ENCODE data around the gene KRT13. TPM values are rescaled to one million over a fixed set of nuclear protein-coding genes. Genes with fewer than 3 reads are reported as not detected.
A peak's percentile ranks its signal among the peaks of the same experiment; 100 is the strongest.

KRT13 gene
- total and polyA plus RNA-seq, 11 donors = 0.31 to 4.1 TPM; not detected in 9

DNA sequence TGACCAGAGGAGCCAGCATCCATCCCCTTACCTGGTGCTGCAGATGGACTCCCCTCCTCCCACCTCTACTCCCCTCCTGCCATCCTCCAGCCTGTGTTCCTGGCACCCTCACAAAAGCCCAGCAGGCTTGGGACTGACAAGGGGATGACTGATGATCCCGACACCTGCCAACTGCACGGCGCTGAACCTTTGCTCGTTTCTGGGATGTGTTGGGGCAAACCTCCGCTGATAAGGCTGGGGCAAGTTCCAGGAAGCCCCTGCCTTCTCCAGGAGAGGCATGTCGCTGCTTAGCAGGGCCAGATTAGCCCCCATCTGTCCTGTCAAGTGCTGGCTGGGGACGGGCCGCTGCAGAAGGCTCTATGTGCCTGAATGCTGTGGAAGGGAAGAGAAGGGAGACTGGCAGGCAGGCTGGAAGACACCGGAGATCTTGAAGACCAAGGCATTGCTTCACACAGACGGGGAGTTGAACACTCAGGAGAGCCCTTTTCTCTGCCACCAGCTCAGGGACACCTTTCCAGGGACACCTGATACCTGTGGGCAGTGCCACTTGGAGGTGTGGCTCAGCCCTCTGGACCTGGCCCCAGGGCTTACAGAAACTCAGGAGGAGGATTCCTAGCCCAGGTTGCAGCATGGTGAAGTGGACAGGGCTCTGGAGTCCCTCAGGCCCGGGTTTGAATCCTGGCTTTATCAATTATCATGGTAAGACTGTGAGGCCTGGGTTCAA, 14.3 kb upstream of the KRT13 start:
- intact Hi-C loops (cut with DNase I) = no loop called here
- no peaks in the 10 kb centered on the region for H3K36me3 ChIP-seq
- no peak for ATAC-seq
- H3K4me3 ChIP-seq = no peak overlapping the region
- H3K27me3 ChIP-seq = peaks cover 0 to 45% (median 7%) of the 10 kb centered on the region in 9 donors
- TF ChIP-seq, protein P1, sequence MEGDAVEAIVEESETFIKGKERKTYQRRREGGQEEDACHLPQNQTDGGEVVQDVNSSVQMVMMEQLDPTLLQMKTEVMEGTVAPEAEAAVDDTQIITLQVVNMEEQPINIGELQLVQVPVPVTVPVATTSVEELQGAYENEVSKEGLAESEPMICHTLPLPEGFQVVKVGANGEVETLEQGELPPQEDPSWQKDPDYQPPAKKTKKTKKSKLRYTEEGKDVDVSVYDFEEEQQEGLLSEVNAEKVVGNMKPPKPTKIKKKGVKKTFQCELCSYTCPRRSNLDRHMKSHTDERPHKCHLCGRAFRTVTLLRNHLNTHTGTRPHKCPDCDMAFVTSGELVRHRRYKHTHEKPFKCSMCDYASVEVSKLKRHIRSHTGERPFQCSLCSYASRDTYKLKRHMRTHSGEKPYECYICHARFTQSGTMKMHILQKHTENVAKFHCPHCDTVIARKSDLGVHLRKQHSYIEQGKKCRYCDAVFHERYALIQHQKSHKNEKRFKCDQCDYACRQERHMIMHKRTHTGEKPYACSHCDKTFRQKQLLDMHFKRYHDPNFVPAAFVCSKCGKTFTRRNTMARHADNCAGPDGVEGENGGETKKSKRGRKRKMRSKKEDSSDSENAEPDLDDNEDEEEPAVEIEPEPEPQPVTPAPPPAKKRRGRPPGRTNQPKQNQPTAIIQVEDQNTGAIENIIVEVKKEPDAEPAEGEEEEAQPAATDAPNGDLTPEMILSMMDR (IDR thresholded peaks at IDR 0.05) = no peak
- no peak for TF ChIP-seq POLR2A (IDR thresholded peaks at IDR 0.05)
- H3K4me1 ChIP-seq = no peaks in the 10 kb centered on the region
- 25 to 33% (median 29%) methylated on average over 5 to 11 of the region's 11 CpGs for WGBS, 4 donors
- H3K27ac ChIP-seq = no peak overlapping the region
- no peaks in the 10 kb centered on the region for H3K9me3 ChIP-seq
- peak in 1 of 5 donors; percentile 20 for DNase-seq

DNA sequence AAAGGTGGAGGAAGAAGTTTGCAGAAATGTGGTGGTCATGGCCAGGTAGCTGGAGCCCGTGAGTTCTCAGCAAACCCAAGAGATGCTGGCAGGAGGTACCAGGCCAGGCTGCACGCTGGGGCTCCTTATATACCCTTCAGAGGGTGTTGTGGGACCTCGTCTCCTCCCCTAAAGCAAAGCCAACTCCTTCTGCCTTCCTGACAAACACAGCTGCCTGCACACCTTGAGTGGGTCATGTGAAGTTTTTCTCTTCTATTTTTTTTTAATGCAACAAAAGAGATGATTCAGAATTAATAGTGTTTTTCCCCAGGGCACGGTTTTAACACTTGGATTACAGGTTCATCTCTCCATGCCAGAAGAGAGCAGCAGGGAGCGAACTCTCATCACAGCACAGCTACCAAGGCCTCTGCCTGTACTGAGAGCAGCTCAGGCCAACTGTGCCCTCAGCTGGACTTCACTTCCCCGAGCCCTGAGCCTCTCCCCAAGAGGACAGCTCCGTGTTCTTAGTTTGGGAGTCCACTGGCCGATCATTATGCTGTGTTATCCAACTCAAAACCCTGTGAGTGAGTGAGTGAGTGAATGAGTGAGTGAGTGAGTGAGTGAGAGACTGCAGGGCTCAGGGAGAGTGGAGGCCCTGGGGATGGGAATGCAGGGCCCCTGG, 13.5 kb upstream of the KRT13 start, which contains the start of gene KRT15:
Gene KRT15, minus strand, starts transcription at position 102 of the 661 bp plus-strand sequence. Its CDS starts 63 bp downstream, at position 39.
- DNase-seq (no peak), ATAC-seq (no peak)
- H3K9me3 ChIP-seq = no peaks in the 10 kb centered on the region
- no peak for TF ChIP-seq POLR2A (IDR thresholded peaks at IDR 0.05)
- TF ChIP-seq, protein P1 (IDR thresholded peaks at IDR 0.05) = no peak
- H3K27ac ChIP-seq = no peak within 1 kb of the TSS
- no peaks in the 10 kb centered on the region for H3K36me3 ChIP-seq
- H3K27me3 ChIP-seq = peaks cover 0 to 49% (median 7%) of the 10 kb centered on the region in 9 donors
- intact Hi-C loops (cut with DNase I) = no loop called here
- H3K4me1 ChIP-seq = no peaks in the 10 kb centered on the region
- WGBS, 4 donors = 52 to 72% (median 62%) methylated on average over 8 of the region's 8 CpGs
- H3K4me3 ChIP-seq = no peak within 1 kb of the TSS

DNA sequence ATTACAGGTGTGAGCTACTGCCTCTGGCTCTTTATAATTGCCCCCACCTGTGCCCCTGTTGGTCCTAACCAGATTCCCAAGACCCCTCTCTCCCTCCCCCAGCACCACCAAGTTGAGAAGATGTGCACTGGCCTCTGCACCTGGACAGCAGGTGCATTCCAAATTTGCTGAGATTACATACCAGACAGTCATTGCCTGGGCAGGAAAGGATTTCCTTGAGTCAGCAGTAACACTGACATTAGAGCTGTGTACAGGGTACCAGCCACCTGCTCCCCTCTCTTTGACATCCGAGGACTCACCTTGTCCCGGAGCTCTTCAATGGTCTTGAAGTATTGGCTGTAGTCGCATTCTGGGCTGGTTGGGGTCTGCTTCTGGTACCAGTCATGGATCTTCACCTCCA, 12.6 kb upstream of the KRT13 start:
- no peak for ATAC-seq
- 82 to 93% (median 87%) methylated on average over 2 to 3 of the region's 3 CpGs for WGBS, 4 donors
- TF ChIP-seq, protein P1 (IDR thresholded peaks at IDR 0.05) = no peak
- no peak for TF ChIP-seq POLR2A (IDR thresholded peaks at IDR 0.05)
- intact Hi-C loops (cut with DNase I) = no loop called here
- no peaks in the 10 kb centered on the region for H3K9me3 ChIP-seq
- no peak overlapping the region for H3K27ac ChIP-seq
- H3K36me3 ChIP-seq = no peaks in the 10 kb centered on the region
- H3K4me1 ChIP-seq = peaks cover 0 to under 1% (median 0%) of the 10 kb centered on the region in 12 donors
- peaks cover 0 to 45% (median 7%) of the 10 kb centered on the region in 9 donors for H3K27me3 ChIP-seq
- DNase-seq = no peak
- no peak overlapping the region for H3K4me3 ChIP-seq

GRCh38 chr17:41516830-41517283, 11.4 kb upstream of the KRT13 start:
- no peak for TF ChIP-seq POLR2A (IDR thresholded peaks at IDR 0.05)
- TF ChIP-seq, protein P1 (IDR thresholded peaks at IDR 0.05) = no peak
- intact Hi-C loops (cut with DNase I) = no loop called here
- peaks cover 0 to 4% (median 0%) of the 10 kb centered on the region in 12 donors for H3K4me1 ChIP-seq
- ATAC-seq (no peak), DNase-seq (no peak)
- H3K4me3 ChIP-seq = no peak overlapping the region
- H3K27me3 ChIP-seq = peaks cover 0 to 39% (median 7%) of the 10 kb centered on the region in 9 donors
- no peaks in the 10 kb centered on the region for H3K9me3 ChIP-seq
- WGBS, 4 donors = 76 to 87% (median 81%) methylated on average over 14 of the region's 14 CpGs
- H3K36me3 ChIP-seq = no peaks in the 10 kb centered on the region
- no peak overlapping the region for H3K27ac ChIP-seq

Data from heart left ventricle (tissue), 16 donors.